ENCODE measurements around the gene PCSK7. TPM values are rescaled to one million over a fixed set of nuclear protein-coding genes. Genes with fewer than 3 reads are reported as not detected.

PCSK7 gene
- total RNA-seq, 1 donor from 2014 or later: 66.0 TPM

DNA sequence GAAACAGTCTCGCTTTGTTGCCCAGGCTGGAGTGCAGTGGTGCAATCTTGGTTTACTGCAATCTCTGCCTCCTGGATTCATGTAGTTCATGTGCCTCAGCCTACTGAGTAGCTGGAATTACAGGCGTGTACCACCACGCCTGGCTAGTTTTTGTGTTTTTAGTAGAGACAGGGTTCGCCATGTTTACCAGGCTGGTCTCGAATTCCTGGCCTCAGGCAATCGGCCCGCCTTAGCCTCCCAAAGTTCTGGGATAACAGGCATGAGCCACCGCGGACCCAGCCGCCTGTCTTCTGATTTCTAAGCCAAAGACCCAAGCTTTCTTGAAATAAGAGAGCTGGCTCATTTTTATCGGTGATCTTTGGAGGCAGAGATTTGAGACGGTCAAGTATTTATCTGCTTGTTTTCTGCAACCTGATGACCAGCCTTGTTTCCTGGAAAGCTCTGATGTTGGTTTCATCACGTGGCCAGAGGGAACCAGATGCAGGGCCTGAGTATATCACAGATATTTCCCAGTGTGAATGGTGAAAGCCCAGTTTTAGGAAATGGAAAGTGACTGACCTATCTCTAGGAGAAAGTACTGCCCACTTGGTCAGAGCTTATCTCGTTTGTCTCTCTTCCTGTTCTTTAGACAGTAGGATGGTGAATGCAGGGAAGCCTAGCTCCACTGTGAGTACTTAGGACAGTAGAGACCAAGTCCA lies 59.0 kb downstream of the PCSK7 start:
- TF ChIP-seq, protein P1, sequence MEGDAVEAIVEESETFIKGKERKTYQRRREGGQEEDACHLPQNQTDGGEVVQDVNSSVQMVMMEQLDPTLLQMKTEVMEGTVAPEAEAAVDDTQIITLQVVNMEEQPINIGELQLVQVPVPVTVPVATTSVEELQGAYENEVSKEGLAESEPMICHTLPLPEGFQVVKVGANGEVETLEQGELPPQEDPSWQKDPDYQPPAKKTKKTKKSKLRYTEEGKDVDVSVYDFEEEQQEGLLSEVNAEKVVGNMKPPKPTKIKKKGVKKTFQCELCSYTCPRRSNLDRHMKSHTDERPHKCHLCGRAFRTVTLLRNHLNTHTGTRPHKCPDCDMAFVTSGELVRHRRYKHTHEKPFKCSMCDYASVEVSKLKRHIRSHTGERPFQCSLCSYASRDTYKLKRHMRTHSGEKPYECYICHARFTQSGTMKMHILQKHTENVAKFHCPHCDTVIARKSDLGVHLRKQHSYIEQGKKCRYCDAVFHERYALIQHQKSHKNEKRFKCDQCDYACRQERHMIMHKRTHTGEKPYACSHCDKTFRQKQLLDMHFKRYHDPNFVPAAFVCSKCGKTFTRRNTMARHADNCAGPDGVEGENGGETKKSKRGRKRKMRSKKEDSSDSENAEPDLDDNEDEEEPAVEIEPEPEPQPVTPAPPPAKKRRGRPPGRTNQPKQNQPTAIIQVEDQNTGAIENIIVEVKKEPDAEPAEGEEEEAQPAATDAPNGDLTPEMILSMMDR (IDR thresholded peaks at IDR 0.05; ENCODE audit: unreplicated experiment): no peak
- peaks cover 51% of the 10 kb centered on the region for H3K4me1 Mint-ChIP-seq
- no peaks in the 10 kb centered on the region for H3K9me3 Mint-ChIP-seq
- DNase-seq (ENCODE audit: low spot score in 2 of 2, unreplicated experiment in 2 of 2): no peak
- no peaks in the 10 kb centered on the region for H3K36me3 Mint-ChIP-seq
- H3K27me3 Mint-ChIP-seq (ENCODE audit: low read depth): no peaks in the 10 kb centered on the region
- no peak overlapping the region for H3K4me3 Mint-ChIP-seq
- H3K27ac Mint-ChIP-seq: peak overlapping the region; percentile 76

DNA sequence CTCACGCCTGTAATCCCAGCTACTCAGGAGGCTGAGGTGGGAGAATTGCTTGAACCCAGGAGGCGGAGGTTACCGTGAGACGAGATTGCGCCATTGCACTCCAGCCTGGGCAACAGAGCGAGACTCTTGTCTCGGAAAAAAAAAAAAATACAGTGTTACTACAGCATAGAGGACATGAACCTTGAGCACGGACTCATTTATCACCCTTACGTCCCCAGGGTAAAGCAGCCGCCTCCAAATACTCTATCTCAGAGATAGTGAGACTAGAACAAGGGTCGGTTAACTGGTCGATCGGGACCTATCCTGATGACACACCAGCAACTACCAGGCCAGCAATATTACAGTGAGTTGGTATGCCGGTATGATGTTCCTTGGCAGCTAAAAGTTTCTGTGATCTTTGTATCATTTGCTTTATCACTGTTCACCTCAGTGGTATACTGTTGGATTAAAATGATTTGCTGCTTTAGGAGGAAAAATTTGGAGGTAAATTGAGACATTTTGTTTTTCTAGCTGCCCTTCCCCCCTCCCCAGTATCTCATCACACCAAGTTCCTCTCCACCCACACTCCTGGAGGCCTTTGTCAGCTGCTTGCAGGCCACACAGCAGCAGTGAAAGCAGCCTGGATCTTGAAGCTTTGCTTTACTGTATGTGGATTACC lies 60.3 kb downstream of the PCSK7 start:
- TF ChIP-seq, protein P1 (IDR thresholded peaks at IDR 0.05; ENCODE audit: unreplicated experiment): no peak
- Mint-ChIP-seq H3K4me3 (no peak overlapping the region), H3K9me3 (no peaks in the 10 kb centered on the region), H3K27ac (peak overlapping the region; percentile 58), H3K4me1 (peaks cover 47% of the 10 kb centered on the region), H3K27me3 (ENCODE audit: low read depth) (no peaks in the 10 kb centered on the region), H3K36me3 (peaks cover 6% of the 10 kb centered on the region)
- DNase-seq (ENCODE audit: low spot score in 2 of 2, unreplicated experiment in 2 of 2): no peak

DNA sequence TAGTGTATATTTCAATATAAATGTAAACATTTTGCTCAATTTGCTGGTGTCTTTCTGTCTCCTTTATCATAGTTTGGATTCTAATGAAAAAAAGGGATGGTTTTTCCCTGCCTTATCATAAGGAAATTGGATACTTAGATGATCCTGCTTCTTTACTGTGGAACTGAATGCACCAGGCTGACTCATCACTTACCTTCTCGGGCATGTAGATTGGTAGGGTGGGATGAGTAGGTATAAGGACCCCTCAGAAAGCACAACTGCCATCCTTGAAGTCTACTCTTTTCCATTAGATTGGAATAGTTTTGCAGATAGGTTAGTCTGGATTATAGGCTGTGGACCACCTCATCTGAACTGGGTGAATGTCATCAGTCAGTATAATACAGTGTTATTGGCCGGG lies 60.9 kb downstream of the PCSK7 start:
- no peak for DNase-seq (ENCODE audit: low spot score in 2 of 2, unreplicated experiment in 2 of 2)
- TF ChIP-seq, protein P1 (IDR thresholded peaks at IDR 0.05; ENCODE audit: unreplicated experiment): no peak
- Mint-ChIP-seq H3K4me3 (no peak overlapping the region), H3K9me3 (no peaks in the 10 kb centered on the region), H3K36me3 (peaks cover 6% of the 10 kb centered on the region), H3K27me3 (ENCODE audit: low read depth) (no peaks in the 10 kb centered on the region), H3K4me1 (peaks cover 47% of the 10 kb centered on the region), H3K27ac (no peak overlapping the region)

DNA sequence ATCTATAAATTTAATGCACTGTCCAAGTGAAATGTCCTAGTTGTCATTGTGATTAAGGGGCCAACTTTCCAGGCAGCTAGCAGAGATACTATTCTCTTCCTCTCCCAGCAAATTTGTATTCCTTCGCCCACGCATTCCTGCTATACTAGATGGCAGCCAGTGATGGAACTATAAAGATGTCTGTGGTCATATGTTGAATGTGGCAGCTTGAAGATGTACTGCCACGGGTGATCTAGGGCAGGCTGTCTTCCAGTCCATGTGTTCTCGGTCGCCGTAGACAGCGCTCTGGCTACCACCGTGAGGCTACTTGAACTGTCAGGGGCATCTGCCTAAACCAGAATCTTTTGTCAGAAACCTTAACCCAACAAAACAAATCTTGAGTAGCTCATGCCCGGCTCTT lies 61.7 kb downstream of the PCSK7 start:
- peaks cover 10% of the 10 kb centered on the region for H3K36me3 Mint-ChIP-seq
- peak overlapping the region; percentile 93 for H3K27ac Mint-ChIP-seq
- no peaks in the 10 kb centered on the region for H3K9me3 Mint-ChIP-seq
- DNase-seq (ENCODE audit: low spot score in 2 of 2, unreplicated experiment in 2 of 2): no peak
- H3K4me3 Mint-ChIP-seq: no peak overlapping the region
- H3K27me3 Mint-ChIP-seq (ENCODE audit: low read depth): no peaks in the 10 kb centered on the region
- H3K4me1 Mint-ChIP-seq: peaks cover 43% of the 10 kb centered on the region
- TF ChIP-seq, protein P1 (IDR thresholded peaks at IDR 0.05; ENCODE audit: unreplicated experiment): no peak

DNA sequence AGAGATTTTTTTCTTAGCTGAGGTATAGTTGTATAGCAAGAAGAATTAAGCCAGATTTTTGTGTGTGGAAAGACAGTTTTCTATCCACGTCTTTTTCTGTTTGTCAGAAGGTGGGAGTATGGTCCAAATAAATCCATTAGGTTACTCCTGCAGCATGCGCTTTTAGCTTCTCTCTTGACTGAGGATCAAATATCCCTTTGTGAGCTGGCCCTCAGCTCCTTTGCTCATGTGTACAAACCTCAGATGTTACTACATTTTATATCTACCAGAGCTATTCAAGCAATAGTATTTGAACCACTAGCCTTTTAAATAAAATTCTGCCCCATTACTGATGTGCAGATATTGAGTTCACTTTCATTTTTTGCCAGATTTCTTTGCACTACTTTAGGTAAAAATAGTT lies 62.1 kb downstream of the PCSK7 start:
- Mint-ChIP-seq H3K9me3 (no peaks in the 10 kb centered on the region), H3K27ac (peak overlapping the region; percentile 93), H3K4me3 (no peak overlapping the region), H3K4me1 (peaks cover 42% of the 10 kb centered on the region), H3K27me3 (ENCODE audit: low read depth) (no peaks in the 10 kb centered on the region), H3K36me3 (peaks cover 12% of the 10 kb centered on the region)
- TF ChIP-seq, protein P1 (IDR thresholded peaks at IDR 0.05; ENCODE audit: unreplicated experiment): no peak
- DNase-seq (ENCODE audit: low spot score in 2 of 2, unreplicated experiment in 2 of 2): no peak
